ENCODE measurements around the gene BAHD1.
A peak's percentile ranks its signal among the peaks of the same experiment; 100 is the strongest.

BAHD1 gene

DNA sequence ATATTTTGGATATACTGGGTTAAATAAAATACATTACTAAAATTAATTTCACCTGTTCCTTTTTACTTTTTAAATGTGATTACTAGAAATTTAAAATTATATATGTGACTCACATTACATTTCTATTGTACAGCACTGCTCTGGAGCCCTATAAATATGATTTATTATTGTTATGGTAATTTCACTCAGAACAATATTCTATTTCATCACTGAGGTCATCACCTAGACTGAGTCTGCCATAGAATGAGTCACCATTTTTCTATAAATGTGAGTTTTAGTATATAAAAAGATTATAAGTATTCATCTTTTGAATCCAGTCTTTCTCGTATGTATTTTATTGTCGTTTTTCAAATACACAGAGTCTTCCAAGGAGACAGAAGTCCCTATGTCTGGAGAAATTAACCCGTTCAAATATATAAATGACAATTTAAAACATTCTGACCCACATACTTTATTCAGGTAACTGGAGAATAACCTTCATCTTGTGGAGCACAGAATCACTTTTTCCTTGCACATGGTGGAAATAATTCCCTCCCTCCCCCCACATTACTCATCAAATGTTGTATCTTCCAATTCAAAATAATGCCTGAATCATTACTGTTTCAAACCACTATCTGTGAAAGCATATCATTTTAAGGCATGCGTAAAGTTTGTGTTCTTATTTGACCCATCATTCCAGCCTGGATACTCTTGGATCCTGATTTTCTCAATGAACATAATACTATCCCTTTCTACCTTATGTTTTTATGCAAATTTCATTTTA is 60.0 kb downstream of the BAHD1 start:
- DNase-seq, result no peak

DNA sequence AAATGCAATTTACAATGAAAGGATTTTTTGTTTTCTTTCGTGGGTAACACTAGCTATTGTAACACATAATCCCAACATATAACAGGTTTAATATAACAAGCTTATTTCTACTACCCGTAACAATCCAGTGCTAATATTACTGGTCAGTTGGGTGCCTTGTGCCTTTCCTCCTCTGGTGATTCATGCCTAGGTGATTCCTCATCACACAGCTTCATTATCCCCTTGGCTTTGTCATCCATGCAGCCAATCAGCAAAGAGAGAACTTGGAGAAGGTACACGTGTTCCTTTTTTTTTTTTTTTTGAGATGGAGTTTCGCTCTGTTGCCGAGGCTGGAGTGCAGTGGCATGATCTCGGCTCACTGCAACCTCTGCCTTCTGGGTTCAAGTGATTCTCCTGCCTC is 60.7 kb downstream of the BAHD1 start:
- peak; percentile 15 for DNase-seq

DNA sequence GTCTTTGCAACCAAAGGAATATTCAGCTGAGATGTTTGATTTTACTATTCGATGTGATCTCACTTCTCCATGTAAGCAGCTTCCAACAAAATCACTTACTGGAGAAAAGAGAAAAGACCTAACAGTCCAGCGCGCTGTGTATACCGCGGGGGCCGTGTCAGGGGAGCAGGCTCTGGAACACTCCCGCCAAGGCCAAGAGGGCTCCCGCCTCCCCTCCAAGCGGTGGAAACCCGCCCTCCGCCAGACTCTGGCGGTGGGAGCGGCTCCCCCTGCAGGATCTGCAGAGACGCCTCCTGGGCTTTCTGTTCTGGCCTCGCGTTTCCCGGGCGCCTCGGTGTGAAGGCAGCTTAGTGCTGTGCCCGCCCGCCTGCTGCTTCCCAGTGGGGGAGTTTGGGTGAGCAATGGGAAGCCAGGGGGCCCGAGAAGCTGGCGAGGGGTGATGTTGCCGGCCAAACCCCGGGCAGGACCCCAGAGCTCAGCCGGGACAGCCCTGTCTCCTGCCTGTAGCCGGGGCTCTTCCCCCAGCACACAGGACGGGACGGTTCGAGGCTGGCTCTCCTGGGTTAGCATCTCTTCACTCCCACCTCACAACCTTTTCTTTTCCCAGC is 66.3 kb downstream of the BAHD1 start:
- DNase-seq, result peak; percentile 85

DNA sequence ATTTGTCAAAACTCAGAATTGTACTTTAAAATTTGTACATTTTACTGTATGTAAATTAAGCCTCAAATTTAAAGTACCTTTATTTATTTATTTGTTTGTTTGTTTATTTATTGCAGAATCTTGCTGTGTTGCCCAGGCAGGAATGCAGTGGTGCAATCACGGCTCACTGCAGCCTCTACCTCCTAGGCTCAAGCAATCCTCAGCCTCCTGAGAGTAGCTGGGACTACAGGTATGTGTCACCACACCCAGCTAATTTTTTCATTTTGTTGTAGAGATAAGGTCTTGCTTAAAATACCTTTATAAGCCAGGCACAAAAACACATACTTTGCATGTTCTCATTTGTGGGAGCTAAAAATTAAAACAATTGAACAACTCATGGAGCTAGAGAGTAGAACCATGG is 67.5 kb downstream of the BAHD1 start:
- no peak for DNase-seq

DNA sequence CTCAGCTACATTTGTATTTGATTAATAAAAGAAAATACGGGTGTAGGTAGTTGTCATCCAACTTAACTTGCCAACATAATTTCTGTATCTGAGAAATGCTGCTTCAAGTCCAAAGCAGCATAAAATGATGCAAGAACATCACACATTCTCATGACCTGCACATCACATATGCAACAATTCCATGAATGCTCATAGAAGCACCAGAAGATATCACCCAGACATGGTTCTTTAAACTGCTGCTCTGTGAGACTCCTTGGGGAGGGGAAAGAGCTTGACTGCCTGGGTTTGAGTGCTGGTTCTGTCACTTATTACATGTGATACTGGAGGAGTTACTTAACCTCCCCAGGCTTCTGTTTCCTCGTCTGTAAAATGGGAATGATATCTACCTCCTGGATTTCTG is 69.4 kb downstream of the BAHD1 start:
- DNase-seq, result no peak

DNA sequence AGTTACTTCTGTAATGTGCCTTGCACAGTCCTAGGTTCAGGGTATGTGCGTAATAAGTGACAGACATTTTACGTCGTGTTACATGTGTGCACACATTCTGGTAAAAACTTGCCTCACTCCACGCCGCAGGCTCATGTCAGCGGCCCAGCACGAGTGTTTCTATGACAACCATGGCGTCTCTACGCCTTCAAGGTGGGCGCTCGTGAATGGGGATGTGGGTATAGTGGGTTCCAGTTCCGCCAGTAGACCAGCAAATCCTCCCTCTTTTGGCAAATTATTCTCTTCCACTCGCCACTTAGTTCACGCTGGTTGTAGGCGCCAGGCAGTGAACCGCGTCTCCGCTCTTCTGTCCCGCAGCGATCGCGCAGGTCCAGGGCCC is 70.3 kb downstream of the BAHD1 start:
- DNase-seq, result peak; percentile 62

DNA sequence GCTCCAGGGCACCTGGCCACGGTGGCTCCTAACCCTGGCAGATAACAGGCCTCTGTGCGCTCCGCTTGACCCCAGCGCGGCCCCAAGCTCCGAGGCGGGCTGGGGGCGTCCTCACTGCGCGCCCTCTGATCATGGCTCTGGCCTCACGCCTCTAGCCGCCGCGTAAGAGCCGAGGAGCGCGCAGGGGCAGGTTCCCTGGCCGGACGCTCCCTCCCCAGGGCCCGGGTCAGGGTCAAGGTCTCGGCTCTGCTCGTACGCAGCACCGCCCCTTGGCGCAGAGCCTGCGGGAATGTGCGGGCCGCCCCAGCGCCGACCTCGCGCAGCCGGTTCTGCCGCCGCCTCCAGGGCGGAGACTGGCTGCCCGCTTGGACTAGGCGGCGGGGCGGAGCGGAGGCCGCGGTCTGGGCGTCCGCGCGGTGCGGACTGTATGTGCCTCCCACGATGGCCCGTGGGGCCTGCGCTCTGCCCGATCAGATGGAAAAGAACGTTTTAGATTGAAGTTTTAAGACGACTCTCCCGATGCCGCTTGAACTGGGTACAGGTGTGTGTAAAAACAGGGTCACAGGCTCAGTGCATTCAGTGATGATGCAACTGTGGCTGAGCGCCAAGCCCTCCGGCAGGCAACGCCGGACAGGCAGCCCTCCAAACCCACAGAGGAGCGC is 70.8 kb downstream of the BAHD1 start:
- DNase-seq, result peak; percentile 82

DNA sequence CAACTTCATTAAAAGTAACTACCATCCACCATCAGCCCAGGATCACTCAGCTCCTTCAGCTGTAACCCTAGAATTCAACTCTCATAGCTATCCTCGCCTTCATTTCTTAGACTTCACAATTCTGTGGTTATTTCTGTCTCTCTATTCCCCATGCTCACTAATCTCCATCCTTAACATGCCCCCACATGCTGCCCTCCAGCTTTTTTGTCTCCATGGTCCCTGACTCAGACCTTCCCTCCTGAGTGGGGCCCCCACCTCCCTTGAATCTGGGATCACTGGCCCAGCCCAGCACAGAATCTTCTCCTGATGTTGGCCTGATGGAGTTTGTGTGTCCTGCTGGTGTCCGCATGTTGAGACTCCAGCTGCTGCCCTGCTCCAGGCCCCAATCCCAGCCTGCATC is 71.7 kb downstream of the BAHD1 start:
- no peak for DNase-seq

DNA sequence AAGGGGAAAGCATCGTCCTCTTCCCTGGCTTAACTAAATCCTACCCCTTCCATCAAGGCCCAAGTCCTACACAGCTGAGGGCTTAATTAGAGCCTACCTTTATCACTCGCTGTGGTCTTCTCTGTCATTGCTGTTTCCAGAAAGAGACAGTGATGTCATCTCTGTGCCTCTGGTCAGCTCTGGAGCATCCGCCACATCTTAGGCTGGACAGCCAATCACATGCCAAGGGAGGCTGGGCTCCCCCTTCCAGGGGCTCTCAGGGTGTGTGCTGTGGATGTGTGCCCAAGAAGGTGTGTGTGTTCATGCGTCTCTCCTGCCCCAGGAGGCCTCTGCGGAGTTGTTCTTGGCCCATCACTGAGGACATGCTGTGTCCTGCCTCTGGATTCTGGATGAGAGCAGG is 72.9 kb downstream of the BAHD1 start:
- DNase-seq, result no peak

DNA sequence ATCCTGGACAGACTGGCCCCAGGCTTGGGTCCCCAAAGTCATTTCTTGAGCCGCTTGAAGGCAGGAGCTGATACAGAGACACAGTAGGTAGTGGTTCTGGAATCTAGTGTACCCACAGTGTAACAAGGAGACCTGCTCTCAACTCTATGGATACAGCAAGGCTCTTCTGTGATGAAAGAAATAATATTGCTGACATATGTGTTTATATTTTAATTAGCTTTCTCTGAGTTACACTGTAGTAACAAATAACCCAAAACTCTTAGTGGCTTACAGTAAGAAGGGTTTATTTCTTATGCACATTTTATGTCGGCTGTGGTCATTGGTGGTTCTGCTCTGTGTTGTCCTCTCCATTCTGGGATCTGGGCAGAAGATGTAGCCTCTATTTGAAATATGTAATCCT is 75.6 kb downstream of the BAHD1 start:
- no peak for DNase-seq
